ENCODE measurements around the gene FGB. TPM values are rescaled to one million over a fixed set of nuclear protein-coding genes. Genes with fewer than 3 reads are reported as not detected.

FGB gene
- total RNA-seq, 1 donor from 2014 or later, result 2.1 TPM

DNA sequence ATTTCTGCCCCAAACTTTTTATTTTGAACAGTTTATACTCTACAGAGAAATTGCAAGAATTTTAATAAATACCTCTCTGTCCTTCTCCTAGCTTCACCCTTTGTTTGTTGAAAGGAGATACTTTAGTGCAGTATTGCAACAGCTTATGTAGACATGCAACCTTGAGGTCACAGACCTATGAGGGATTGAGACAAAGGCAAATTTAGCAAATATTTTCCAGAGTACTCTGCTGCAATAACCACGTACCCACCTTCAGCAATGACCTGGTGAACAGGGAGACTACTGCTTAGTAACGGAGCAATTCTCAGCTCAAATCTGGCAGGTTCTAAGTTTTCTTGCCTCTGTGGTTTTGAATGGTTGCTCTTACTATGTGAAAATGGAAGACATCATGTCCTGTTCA, 14.5 kb downstream of the FGB start:
- DNase-seq (ENCODE audit: low spot score), result no peak
- Mint-ChIP-seq H3K27me3 (ENCODE audit: low read depth) (peaks cover 24% of the 10 kb centered on the region), H3K36me3 (ENCODE audit: low read depth) (no peaks in the 10 kb centered on the region), H3K4me1 (ENCODE audit: low read depth) (no peaks in the 10 kb centered on the region), H3K27ac (ENCODE audit: unreplicated experiment) (no peak overlapping the region), H3K4me3 (ENCODE audit: unreplicated experiment) (no peak overlapping the region), H3K9me3 (ENCODE audit: low read depth) (no peaks in the 10 kb centered on the region)
- TF ChIP-seq CTCF (IDR thresholded peaks at IDR 0.05), result no peak

- Mint-ChIP-seq H3K27ac (ENCODE audit: unreplicated experiment) (no peak overlapping the region), H3K4me1 (ENCODE audit: low read depth) (no peaks in the 10 kb centered on the region), H3K4me3 (ENCODE audit: unreplicated experiment) (no peak overlapping the region), H3K27me3 (ENCODE audit: low read depth) (peaks cover 22% of the 10 kb centered on the region), H3K9me3 (ENCODE audit: low read depth) (no peaks in the 10 kb centered on the region), H3K36me3 (ENCODE audit: low read depth) (no peaks in the 10 kb centered on the region)
- no peak for DNase-seq (ENCODE audit: low spot score)
- TF ChIP-seq CTCF (IDR thresholded peaks at IDR 0.05), result no peak
Measured at GRCh38 chr4:154578919-154579318, 16.1 kb downstream of the FGB start.

DNA sequence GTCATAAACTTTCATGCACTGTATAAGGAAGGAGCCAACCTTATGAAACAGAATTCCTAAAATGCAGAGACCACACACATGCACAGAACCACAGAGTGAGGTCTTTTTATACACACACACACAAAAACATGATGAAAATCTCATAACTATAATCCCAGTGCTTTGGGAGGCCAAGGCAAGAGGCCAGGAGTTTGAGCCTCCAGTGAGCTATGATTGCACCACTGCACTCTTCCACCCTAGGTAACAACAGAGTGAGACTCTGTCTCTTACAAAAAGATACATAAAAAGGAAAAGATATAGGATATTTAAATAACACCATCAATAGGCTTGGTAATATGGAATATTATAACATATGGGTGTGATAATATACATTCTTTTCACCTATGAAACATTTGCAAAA, 17.1 kb downstream of the FGB start:
- no peaks in the 10 kb centered on the region for H3K4me1 Mint-ChIP-seq (ENCODE audit: low read depth)
- H3K27ac Mint-ChIP-seq (ENCODE audit: unreplicated experiment), result no peak overlapping the region
- no peak for DNase-seq (ENCODE audit: low spot score)
- no peak overlapping the region for H3K4me3 Mint-ChIP-seq (ENCODE audit: unreplicated experiment)
- peaks cover 24% of the 10 kb centered on the region for H3K27me3 Mint-ChIP-seq (ENCODE audit: low read depth)
- H3K9me3 Mint-ChIP-seq (ENCODE audit: low read depth), result no peaks in the 10 kb centered on the region
- no peaks in the 10 kb centered on the region for H3K36me3 Mint-ChIP-seq (ENCODE audit: low read depth)
- no peak for TF ChIP-seq CTCF (IDR thresholded peaks at IDR 0.05)

- Mint-ChIP-seq H3K27ac (ENCODE audit: unreplicated experiment) (no peak overlapping the region), H3K4me1 (ENCODE audit: low read depth) (no peaks in the 10 kb centered on the region), H3K36me3 (ENCODE audit: low read depth) (no peaks in the 10 kb centered on the region), H3K9me3 (ENCODE audit: low read depth) (peaks cover 3% of the 10 kb centered on the region), H3K4me3 (ENCODE audit: unreplicated experiment) (no peak overlapping the region), H3K27me3 (ENCODE audit: low read depth) (peaks cover 37% of the 10 kb centered on the region)
- no peak for DNase-seq (ENCODE audit: low spot score)
- TF ChIP-seq CTCF (IDR thresholded peaks at IDR 0.05), result no peak
Measured at GRCh38 chr4:154582723-154583122, 19.9 kb downstream of the FGB start.

GRCh38 chr4:154583230-154583629, 20.4 kb downstream of the FGB start:
- Mint-ChIP-seq H3K36me3 (ENCODE audit: low read depth) (no peaks in the 10 kb centered on the region), H3K27me3 (ENCODE audit: low read depth) (peaks cover 39% of the 10 kb centered on the region), H3K4me1 (ENCODE audit: low read depth) (no peaks in the 10 kb centered on the region), H3K27ac (ENCODE audit: unreplicated experiment) (no peak overlapping the region), H3K9me3 (ENCODE audit: low read depth) (peaks cover 3% of the 10 kb centered on the region), H3K4me3 (ENCODE audit: unreplicated experiment) (no peak overlapping the region)
- no peak for DNase-seq (ENCODE audit: low spot score)
- TF ChIP-seq CTCF (IDR thresholded peaks at IDR 0.05), result no peak
